Endothelial cell of umbilical vein (primary cell): ENCODE results near the gene SNX18. TPM values are rescaled to one million over a fixed set of nuclear protein-coding genes. Genes with fewer than 3 reads are reported as not detected.
A peak's percentile ranks its signal among the peaks of the same experiment; 100 is the strongest.

Experiments used
- BruUV-seq: library from RNA; stranded (reverse); fragments of 400-500 nt; replicated peaks from 2 replicates; lab custom pipeline; 2021; lab: Mats Ljungman, UMichigan
- CTCF ChIA-PET: fragments of 300-600, 350-600 bp; sonication (Branson Sonifier 250); formaldehyde crosslinking; loops from one replicate; lab custom pipeline; 2021; ENCODE audit warnings: antibody characterized with exemption, inconsistent platforms; lab: Charles Lee
- POLR2A ChIA-PET: fragments of 300-600, 350-600 bp; sonication (Branson Sonifier 250); formaldehyde crosslinking; loops from one replicate; lab custom pipeline; 2021; ENCODE audit warnings: antibody characterized with exemption, inconsistent platforms; lab: Charles Lee
- DNase-seq: peaks from one replicate; pipeline ENCODE4 v3.0.0-alpha.2; 2011; ENCODE audit warnings: low read depth, low spot score
- FAIRE-seq: peaks from 2 replicates; lab custom pipeline; 2011; peaks lifted over from hg19 to GRCh38; lab: Jason Lieb, UNC
- H2AFZ ChIP-seq: 2 replicates; pipeline ENCODE4 v1.6.0; 2012; ENCODE audit warnings: low read depth, low read length, control low read depth, inconsistent platforms
- H3K27ac ChIP-seq: 2 replicates; pipeline ENCODE4 v1.5.1; 2011; ENCODE audit warnings: low read depth, mild to moderate bottlenecking, control low read depth, low read length, moderate library complexity; ENCODE audit not compliant: insufficient read depth
- H3K27me3 ChIP-seq, 2 experiments: 2 replicates each; pipeline versions ENCODE4 v1.6.0 to v1.6.1; 2011; ENCODE audit warnings: low read length in 2 of 2, mixed read lengths in 1 of 2; ENCODE audit not compliant: control insufficient read depth in 2 of 2, insufficient read depth in 2 of 2
- H3K36me3 ChIP-seq, 2 experiments: 2 replicates in 1 of 2; 3 replicates in 1 of 2; pipeline ENCODE4 v1.5.1; 2011; ENCODE audit warnings: low read length in 2 of 2, mild to moderate bottlenecking in 1 of 2, moderate library complexity in 1 of 2; ENCODE audit not compliant: control insufficient read depth in 2 of 2, insufficient read depth in 2 of 2; ENCODE audit errors: extremely low read depth in 1 of 2
- H3K4me1 ChIP-seq: 3 replicates; pipeline ENCODE4 v1.5.1; 2011; ENCODE audit warnings: mild to moderate bottlenecking, low read length; ENCODE audit not compliant: control insufficient read depth, insufficient read depth; ENCODE audit errors: extremely low read depth
- H3K4me2 ChIP-seq: 2 replicates; pipeline ENCODE4 v1.6.1; 2011; ENCODE audit warnings: low read length, control low read depth, mixed read lengths; ENCODE audit not compliant: insufficient read depth
- H3K4me3 ChIP-seq, 3 experiments: fragments of 200-600 bp in 1 of 3; sonication (generic), shearing (Covaris generic) in 1 of 3; replicated peaks in 1 of 3; 2 replicates each; pipeline ENCODE4 v1.5.1; 2011 to 2016; ENCODE audit warnings: control low read depth in 3 of 3, low read length in 3 of 3, mild to moderate bottlenecking in 2 of 3, inconsistent platforms in 1 of 3, low read depth in 1 of 3, moderate library complexity in 1 of 3; ENCODE audit not compliant: insufficient read depth in 1 of 3
- H3K79me2 ChIP-seq: 2 replicates; pipeline ENCODE4 v1.6.0; 2012; ENCODE audit warnings: low read length, inconsistent platforms; ENCODE audit not compliant: control insufficient read depth, insufficient read depth
- H3K9ac ChIP-seq: replicated peaks from 2 replicates; pipeline ENCODE3; 2011; ENCODE audit warnings: low read length, control low read depth; ENCODE audit not compliant: insufficient read depth; ENCODE audit errors: extremely low read depth
- H3K9me1 ChIP-seq: replicated peaks from 3 replicates; pipeline ENCODE4 v1.6.0; 2011; ENCODE audit warnings: mild to moderate bottlenecking, low read length; ENCODE audit not compliant: control insufficient read depth, insufficient read depth; ENCODE audit errors: extremely low read depth
- H3K9me3 ChIP-seq: replicated peaks from 2 replicates; pipeline ENCODE4 v1.5.1; 2012; ENCODE audit warnings: low read length, inconsistent platforms; ENCODE audit not compliant: control insufficient read depth, insufficient read depth
- H4K20me1 ChIP-seq: replicated peaks from 2 replicates; pipeline ENCODE3; 2011; ENCODE audit warnings: mild to moderate bottlenecking, low read length; ENCODE audit not compliant: control insufficient read depth, insufficient read depth; ENCODE audit errors: extremely low read depth
- FOS ChIP-seq: IDR thresholded peaks from 2 replicates; pipeline ENCODE4 v1.6.1; 2011; ENCODE audit warnings: mild to moderate bottlenecking, low read length, moderate library complexity, borderline replicate concordance; ENCODE audit not compliant: insufficient read depth
- GATA2 ChIP-seq: IDR thresholded peaks from 2 replicates; pipeline ENCODE4 v1.7.0; 2011; ENCODE audit warnings: low read depth, mild to moderate bottlenecking, moderate library complexity, mixed read lengths, low read length; ENCODE audit not compliant: insufficient read length, insufficient read depth
- JUN ChIP-seq: IDR thresholded peaks from 2 replicates; pipeline ENCODE4 v1.6.1; 2011; ENCODE audit warnings: borderline replicate concordance, low read depth; ENCODE audit not compliant: insufficient read length, insufficient read depth
- POLR2AphosphoS5 ChIP-seq: IDR thresholded peaks from 2 replicates; pipeline ENCODE4 v1.6.1; 2012; ENCODE audit warnings: low read depth, mild to moderate bottlenecking, control low read depth, low read length, moderate library complexity; ENCODE audit not compliant: insufficient read depth
- dilution Hi-C: fragments of 300-500 bp; cut with MboI; formaldehyde crosslinking; loops from one replicate; pipeline ENCODE4 v1.15.0; 2019; ENCODE audit warnings: low sequenced_read_pairs; ENCODE audit not compliant: extremely low pct_ligation_motif_present
- intact Hi-C: fragments of 100-400 bp; cut with micrococcal nuclease; formaldehyde crosslinking; loops from one replicate; pipeline ENCODE4 v1.10.0; 2022
- polyA plus RNA-seq, 4 experiments: library from polyadenylated mRNA; depleted of rRNA in 3 of 4; stranded (reverse) in 3 of 4; unstranded in 1 of 4; fragments of >200 nt; gene quantifications; 2 replicates each; pipeline versions ENCODE4 v1.2.1 to v1.2.3, GENCODE V29; 2011 to 2012; ENCODE audit warnings: missing spikeins in 1 of 4
- total RNA-seq: library from RNA; stranded (reverse); gene quantifications from 2 replicates; pipeline ENCODE4 v1.2.3, GENCODE V29; 2021

Gene SNX18
- total and polyA plus RNA-seq, 2 donors (not counting 3 experiments of a cell fraction or from before 2014, with no cell fraction given), result 11.8 to 25.3 TPM

- H3K36me3 ChIP-seq, result no peaks in the 10 kb centered on the region
- H3K4me3 ChIP-seq, result no peak overlapping the region
- no peak overlapping the region for H3K9ac ChIP-seq
- BruUV-seq, result no TSS peak
- no peak overlapping the region for H2AFZ ChIP-seq
- H3K9me3 ChIP-seq, result no peaks in the 10 kb centered on the region
- H3K4me2 ChIP-seq, result peak overlapping the region; percentile 16
- TF ChIP-seq FOS, result no peak
- TF ChIP-seq JUN, result no peak
- TF ChIP-seq GATA2, result no peak
- TF ChIP-seq POLR2AphosphoS5, result no peak
- intact Hi-C loops, result loop anchor here (2.0 to 5.0 kb wide), 2 partner anchors 67 to 81 kb away; no protein-coding TSS in a partner anchor
- H3K27ac ChIP-seq, result peak overlapping the region; percentile 45
- ChIA-PET CTCF (interaction anchor here (0.7 to 3.1 kb wide), 10 partner anchors 9 to 598 kb away, joined by 3 to 15 read pairs (median 4); partner anchors contain the start of gene SNX18), POLR2A (no interaction called here)
- peak; percentile 78 for DNase-seq
- H4K20me1 ChIP-seq, result no peaks in the 10 kb centered on the region
- FAIRE-seq, result peak; percentile 61
- H3K27me3 ChIP-seq, result no peaks in the 10 kb centered on the region
- no peaks in the 10 kb centered on the region for H3K79me2 ChIP-seq
- H3K4me1 ChIP-seq, result peaks cover 31% of the 10 kb centered on the region
- dilution Hi-C loops, result no loop called here
- H3K9me1 ChIP-seq, result no peaks in the 10 kb centered on the region
Observed at GRCh38 chr5:54561651-54562050, 44.1 kb downstream of the SNX18 start.

DNA sequence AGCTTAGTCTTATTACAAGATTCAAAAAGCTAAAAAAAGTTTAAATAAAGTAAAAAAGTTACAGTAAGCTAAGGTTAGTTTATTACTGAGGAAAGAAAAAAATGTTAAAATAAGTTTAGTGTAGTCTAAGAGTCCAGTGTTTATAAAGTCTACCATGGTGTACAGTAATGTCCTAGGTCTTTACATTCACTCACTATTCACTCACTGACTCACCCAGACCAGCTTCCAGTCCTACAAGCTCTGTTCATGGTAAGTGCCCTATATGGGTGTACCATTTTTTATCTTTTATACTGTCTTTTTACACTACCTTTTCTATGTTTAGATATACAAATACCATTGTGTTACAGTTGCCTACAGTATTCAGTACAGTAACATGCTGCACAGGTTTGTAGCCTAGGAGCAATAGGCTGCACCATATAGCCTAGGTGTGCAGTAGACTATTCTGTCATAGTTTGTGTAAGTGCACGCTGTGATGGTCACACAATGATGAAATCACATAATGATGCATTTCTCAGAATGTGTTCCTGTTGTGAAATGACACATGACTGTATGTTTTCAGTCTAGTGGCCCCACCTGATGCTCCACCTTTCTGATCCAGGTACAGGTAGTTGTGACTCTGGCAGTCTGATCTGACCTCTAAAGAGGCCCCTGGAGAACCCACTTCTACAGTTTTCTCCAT is 45.7 kb downstream of the SNX18 start:
- intact Hi-C loops (loop anchor here (2.0 to 5.0 kb wide), 2 partner anchors 68 to 79 kb away; no protein-coding TSS in a partner anchor), dilution Hi-C loops (no loop called here)
- Histone ChIP-seq H3K4me3 (no peak overlapping the region), H3K9ac (no peak overlapping the region), H3K4me2 (no peak overlapping the region), H3K27me3 (no peaks in the 10 kb centered on the region), H2AFZ (no peak overlapping the region), H3K36me3 (no peaks in the 10 kb centered on the region), H3K9me1 (no peaks in the 10 kb centered on the region), H3K27ac (no peak overlapping the region), H3K4me1 (peaks cover 20% of the 10 kb centered on the region), H3K9me3 (no peaks in the 10 kb centered on the region), H3K79me2 (no peaks in the 10 kb centered on the region), H4K20me1 (no peaks in the 10 kb centered on the region)
- POLR2A ChIA-PET, result interaction anchor here (0.8 kb wide), 1 partner anchor 11 kb away, joined by 11 read pairs; no protein-coding TSS in a partner anchor
- CTCF ChIA-PET, result interaction anchor here (1.0 to 3.1 kb wide), 5 partner anchors 16 to 597 kb away, joined by 3 to 15 read pairs (median 4); partner anchors contain the start of genes GPX8 and SNX18
- FAIRE-seq (no peak), DNase-seq (no peak)
- TF ChIP-seq GATA2, result no peak
- TF ChIP-seq FOS, result peak; percentile 9
- no TSS peak for BruUV-seq
